Duodenal mucosa (tissue), 2 donors: ENCODE results near the gene FLOT1.
A peak's percentile ranks its signal among the peaks of the same experiment; 100 is the strongest.

Source experiments
- H3K27ac ChIP-seq: one replicate; pipeline ENCODE4 v1.7.0; 2013; ENCODE audit warnings: low read depth, low read length
- H3K27me3 ChIP-seq, 2 donors: one replicate each; pipeline ENCODE4 v1.7.0; 2013; ENCODE audit warnings: low read length in 2 of 2, control low read depth in 1 of 2; ENCODE audit not compliant: insufficient read depth in 2 of 2, control insufficient read depth in 1 of 2
- H3K36me3 ChIP-seq, 2 donors: one replicate each; pipeline ENCODE4 v1.7.0; 2013; ENCODE audit warnings: low read length in 2 of 2, control low read depth in 1 of 2; ENCODE audit not compliant: insufficient read depth in 2 of 2, control insufficient read depth in 1 of 2
- H3K4me1 ChIP-seq, 2 donors: one replicate each; pipeline ENCODE4 v1.7.0; 2013; ENCODE audit warnings: low read length in 2 of 2, control low read depth in 1 of 2; ENCODE audit not compliant: insufficient read depth in 2 of 2, control insufficient read depth in 1 of 2
- H3K4me3 ChIP-seq, 2 donors: one replicate each; pipeline ENCODE4 v1.7.0; 2013; ENCODE audit warnings: low read length in 2 of 2, low read depth in 1 of 2
- H3K9ac ChIP-seq, 2 donors: one replicate each; pipeline ENCODE4 v1.7.0; 2013; ENCODE audit warnings: low read length in 2 of 2, low read depth in 1 of 2
- H3K9me3 ChIP-seq, 2 donors: one replicate each; pipeline ENCODE4 v1.7.0; 2013; ENCODE audit warnings: low read length in 2 of 2, control low read depth in 1 of 2; ENCODE audit not compliant: control insufficient read depth in 1 of 2

FLOT1 gene

DNA sequence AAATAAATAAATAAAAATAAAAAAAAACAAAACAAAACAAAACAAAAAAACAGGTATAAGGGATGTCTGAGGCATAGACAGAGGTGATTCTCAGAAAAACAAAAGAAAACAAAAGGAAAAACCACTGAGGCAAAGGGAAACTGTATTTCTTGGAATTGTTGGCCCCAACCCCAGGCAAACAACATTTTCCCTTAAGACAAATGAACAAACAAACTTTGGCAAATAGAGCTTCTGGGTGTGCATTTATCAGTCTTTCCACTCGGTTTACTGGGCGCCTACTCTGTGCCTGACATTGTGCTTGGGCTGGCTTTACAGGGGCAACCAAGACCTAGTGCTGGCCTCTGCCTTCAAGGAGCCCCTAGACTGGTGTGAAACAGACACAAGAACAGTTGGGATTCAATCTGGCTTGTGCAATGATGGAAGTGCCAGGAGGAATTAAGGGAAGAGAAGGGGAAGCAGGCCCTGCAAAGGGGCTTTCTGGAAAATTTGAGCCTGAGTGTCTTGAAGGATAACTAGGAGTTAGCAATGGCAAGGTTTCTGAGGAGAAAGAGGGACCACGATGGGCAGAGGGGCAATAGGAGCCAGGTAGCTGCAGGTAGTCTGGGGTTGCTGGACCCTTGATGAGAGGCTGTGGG, 35.6 kb upstream of the FLOT1 start:
- no peak overlapping the region for H3K27ac ChIP-seq
- H3K36me3 ChIP-seq: no peaks in the 10 kb centered on the region
- peaks cover 37 to 43% of the 10 kb centered on the region in 2 donors for H3K4me1 ChIP-seq
- no peaks in the 10 kb centered on the region for H3K27me3 ChIP-seq
- no peaks in the 10 kb centered on the region for H3K9me3 ChIP-seq
- no peak overlapping the region for H3K9ac ChIP-seq
- H3K4me3 ChIP-seq: no peak overlapping the region

DNA sequence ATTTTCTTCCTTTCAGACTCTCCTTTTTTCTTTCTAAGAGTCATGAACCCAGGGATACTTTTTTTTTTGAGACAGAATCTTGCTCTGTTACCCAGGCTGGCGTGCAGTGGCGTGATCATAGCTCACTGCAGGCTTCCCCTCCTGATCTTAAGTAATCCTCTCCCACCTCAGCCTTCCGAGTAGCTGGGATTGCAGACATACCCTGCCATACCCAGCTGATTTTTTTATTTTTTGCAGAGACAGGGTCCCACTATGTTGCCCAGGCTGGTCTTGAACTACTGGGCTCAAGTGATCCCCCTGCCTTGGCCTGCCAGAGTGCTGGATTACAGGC, 34.6 kb upstream of the FLOT1 start:
- H3K27ac ChIP-seq: no peak overlapping the region
- no peaks in the 10 kb centered on the region for H3K9me3 ChIP-seq

DNA sequence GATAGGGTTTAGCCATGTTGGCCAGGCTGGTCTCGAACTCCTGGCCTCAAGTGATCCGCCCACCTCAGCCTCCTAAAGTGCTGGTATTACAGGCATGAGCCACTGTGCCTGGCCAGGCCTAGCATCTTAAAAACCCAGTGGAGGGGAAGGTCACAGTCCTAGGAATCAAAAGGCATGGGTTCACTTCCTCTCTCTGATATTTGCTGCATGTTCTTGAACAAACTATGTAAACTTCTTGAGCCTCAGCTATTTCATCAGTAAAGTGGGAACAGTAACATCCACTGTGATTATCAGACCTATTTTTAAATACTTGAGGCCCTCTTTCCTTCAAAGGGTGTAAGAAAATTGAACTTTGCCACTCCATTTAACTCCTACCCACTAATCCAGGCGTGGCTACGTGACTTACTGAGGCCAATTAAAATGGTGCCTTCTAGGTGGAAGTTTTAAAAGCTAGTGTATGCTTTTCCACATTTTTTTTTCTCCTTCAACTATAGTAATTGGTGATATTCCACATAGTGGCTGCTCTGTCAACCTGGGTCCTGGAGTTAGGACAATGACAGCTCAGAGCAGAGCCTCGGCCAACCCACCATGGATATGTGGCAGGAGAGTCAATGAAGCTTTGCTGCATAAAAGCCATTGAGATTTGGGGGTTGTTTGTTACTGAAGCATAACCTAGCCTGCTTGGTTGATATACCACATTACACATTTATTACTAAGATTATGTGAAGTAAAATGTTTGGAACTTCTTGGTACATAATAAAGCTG, 34.1 kb upstream of the FLOT1 start:
- no peak overlapping the region for H3K9ac ChIP-seq
- H3K9me3 ChIP-seq: no peaks in the 10 kb centered on the region
- H3K4me1 ChIP-seq: peaks cover 26 to 31% of the 10 kb centered on the region in 2 donors
- no peak overlapping the region for H3K4me3 ChIP-seq
- H3K36me3 ChIP-seq: no peaks in the 10 kb centered on the region
- no peak overlapping the region for H3K27ac ChIP-seq
- H3K27me3 ChIP-seq: no peaks in the 10 kb centered on the region

More for the DNA sequence above, 34.6 kb upstream of the FLOT1 start:
- no peaks in the 10 kb centered on the region for H3K27me3 ChIP-seq
- peaks cover 31 to 36% of the 10 kb centered on the region in 2 donors for H3K4me1 ChIP-seq
- H3K36me3 ChIP-seq: no peaks in the 10 kb centered on the region
- no peak overlapping the region for H3K9ac ChIP-seq
- H3K4me3 ChIP-seq: no peak overlapping the region

DNA sequence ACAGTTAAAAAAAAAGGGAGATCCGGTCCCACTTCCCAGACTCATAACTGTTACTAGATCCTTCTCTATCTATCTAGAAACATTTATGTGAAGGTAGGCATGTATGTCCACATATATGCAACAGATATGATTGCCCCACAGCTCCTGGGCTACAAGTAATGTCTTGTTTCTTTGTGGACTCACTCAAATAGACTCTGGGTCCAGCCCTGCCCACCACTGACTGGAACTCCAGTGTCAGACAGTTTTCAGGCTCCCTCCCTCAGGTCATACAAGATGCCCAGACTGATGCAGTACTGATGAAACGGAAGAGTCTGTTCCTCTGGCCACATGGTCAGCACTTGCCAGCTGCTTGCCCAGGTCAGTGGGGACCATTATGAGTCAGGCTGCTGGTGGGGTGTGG, 32.6 kb upstream of the FLOT1 start:
- peaks cover 21 to 22% of the 10 kb centered on the region in 2 donors for H3K4me1 ChIP-seq
- H3K36me3 ChIP-seq: no peaks in the 10 kb centered on the region
- no peak overlapping the region for H3K27ac ChIP-seq

DNA sequence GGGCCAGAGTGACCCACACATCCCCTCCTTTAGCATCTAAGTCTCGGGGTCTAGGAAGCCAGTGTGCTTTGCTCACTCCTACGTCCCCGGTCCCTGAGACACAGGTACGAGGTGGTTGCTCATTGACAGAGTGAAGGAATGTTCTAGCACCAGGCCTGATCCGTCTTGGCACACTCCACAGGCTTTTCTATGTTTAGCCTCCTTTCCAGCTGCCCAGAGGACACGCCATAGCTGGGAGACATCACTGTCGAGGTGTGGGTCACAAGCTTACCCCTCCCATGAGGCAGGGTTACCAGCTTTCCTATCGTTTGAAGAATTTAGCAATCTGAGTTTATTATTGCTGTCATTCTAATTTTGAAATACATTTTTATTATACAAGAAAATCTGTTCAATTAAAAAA, 32.2 kb upstream of the FLOT1 start:
- Histone ChIP-seq H3K36me3 (no peaks in the 10 kb centered on the region), H3K4me3 (no peak overlapping the region), H3K9me3 (no peaks in the 10 kb centered on the region), H3K9ac (no peak overlapping the region), H3K4me1 (peaks cover 22 to 24% of the 10 kb centered on the region in 2 donors), H3K27ac (no peak overlapping the region), H3K27me3 (no peaks in the 10 kb centered on the region)

More for the DNA sequence above, 32.6 kb upstream of the FLOT1 start:
- Histone ChIP-seq H3K27me3 (no peaks in the 10 kb centered on the region), H3K4me3 (no peak overlapping the region), H3K9ac (no peak overlapping the region), H3K9me3 (no peaks in the 10 kb centered on the region)

DNA sequence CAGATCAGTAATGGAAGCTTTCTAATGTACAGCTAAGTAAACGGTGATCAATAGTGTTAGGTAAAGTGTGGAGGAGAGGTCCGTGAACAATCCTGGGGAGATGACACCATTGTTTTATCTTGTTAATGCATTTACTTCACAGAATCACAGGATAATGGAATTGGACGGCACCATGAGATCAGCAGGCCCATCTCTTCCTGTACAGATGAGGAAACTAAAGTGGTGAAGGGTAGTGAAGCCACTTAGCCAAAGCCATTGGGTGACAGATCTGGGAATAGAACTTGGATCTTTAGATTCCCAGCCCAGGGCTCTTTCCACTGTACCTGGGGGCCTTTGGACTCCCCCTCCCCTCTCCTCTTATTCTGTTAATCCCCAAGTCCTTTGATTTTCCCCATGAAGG, 28.1 kb upstream of the FLOT1 start:
- Histone ChIP-seq H3K9ac (no peak overlapping the region), H3K27me3 (no peaks in the 10 kb centered on the region), H3K27ac (no peak overlapping the region), H3K36me3 (no peaks in the 10 kb centered on the region), H3K4me1 (peaks cover 17 to 25% of the 10 kb centered on the region in 2 donors), H3K4me3 (no peak overlapping the region), H3K9me3 (no peaks in the 10 kb centered on the region)

DNA sequence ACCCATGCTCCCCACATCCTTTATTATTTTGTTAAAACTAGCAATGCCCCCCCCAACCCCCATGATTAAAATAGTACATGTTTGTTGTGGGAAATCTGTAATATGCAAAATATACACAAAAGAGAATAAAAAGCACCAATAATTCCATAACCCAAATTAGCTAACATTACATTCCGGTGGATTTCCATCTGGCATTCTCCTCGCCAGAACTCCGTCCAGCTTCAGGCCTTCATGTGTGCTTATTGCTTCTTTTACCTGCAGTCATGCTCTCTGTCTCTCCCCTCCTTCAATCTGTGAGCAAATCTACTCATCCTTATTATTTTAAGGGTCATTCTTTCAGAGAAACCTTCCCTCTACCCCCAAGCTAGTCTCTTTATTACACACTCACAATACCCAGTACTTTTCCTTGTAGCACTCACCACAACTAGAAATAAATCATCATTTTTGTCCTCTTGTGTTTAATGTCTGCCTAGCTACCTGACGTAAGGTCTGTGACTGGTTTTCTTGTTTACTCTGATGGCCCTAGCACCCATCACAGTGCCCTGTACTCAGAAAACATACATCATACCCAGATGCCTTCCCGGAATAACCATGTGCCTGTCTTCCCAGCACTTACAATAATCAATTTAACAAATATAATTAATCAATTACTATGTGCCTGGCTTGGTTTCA, 27.5 kb upstream of the FLOT1 start:
- no peaks in the 10 kb centered on the region for H3K36me3 ChIP-seq
- no peak overlapping the region for H3K27ac ChIP-seq
- no peaks in the 10 kb centered on the region for H3K9me3 ChIP-seq
- no peak overlapping the region for H3K9ac ChIP-seq
- no peaks in the 10 kb centered on the region for H3K27me3 ChIP-seq
- peaks cover 17 to 25% of the 10 kb centered on the region in 2 donors for H3K4me1 ChIP-seq
- no peak overlapping the region for H3K4me3 ChIP-seq

DNA sequence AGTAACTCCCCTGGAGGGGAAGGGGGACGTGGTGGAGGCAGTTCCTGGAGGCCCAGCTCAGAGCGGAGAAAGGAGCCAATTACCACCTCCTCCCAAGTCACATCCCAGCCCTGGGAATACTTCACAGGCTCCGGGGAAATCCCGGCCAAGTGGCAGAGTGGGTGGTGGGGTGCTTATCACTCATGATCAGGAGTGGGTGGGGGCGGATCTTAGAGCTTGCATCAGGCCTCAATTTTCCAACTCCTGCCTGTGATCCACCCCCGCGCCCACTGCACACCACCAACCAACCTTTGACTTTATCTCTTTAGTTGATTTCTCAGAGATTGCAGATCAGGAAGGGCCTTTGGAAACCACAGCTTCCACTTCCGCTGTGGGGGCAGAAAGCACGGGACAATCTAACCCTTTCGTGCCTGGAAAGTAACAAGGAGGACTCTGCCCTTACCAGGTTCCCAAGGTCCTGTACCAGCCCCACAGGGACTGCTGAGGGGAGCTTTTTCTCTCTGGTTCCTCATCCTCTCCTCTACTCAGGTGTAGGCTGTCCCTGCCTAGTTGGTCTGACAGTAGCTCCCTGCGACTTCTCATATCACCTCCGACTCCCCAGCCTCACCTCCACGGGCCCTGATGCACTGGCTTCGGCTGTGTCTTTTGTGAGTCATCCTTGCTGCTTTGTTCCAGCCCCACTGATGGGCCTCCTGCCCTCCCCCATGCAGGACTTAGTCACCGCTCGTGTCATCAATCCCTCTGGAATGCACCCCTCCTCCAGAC, 26.8 kb upstream of the FLOT1 start:
- Histone ChIP-seq H3K36me3 (no peaks in the 10 kb centered on the region), H3K4me1 (peaks cover 18 to 27% of the 10 kb centered on the region in 2 donors), H3K27ac (peak overlapping the region; percentile 22), H3K27me3 (no peaks in the 10 kb centered on the region), H3K4me3 (peak overlapping the region in 1 of 2 donors; percentile 31), H3K9me3 (no peaks in the 10 kb centered on the region), H3K9ac (no peak overlapping the region)

DNA sequence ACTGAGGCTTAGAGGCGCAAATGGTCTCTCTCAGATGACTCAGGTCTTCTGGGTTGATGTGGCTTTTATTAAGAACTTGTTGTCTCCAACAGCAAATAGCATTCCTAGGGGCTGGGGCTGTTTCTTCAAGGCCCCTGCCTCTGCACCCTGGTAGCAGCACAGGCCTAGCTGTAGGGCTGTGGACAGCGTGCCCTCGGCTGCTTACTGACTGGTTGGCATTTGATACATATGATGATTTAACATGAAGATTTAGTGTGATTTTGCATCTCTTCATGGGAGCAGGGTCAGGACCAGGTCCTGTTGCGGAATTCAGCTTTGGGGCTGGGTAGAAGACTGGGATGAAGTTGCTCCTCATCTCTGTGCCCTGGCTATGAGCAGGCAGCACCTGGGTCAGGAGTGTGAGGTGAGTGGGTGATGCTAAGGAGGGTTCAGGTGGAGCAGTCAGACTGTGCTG, 26.2 kb upstream of the FLOT1 start:
- Histone ChIP-seq H3K36me3 (no peaks in the 10 kb centered on the region), H3K27ac (no peak overlapping the region), H3K4me1 (peaks cover 24 to 33% of the 10 kb centered on the region in 2 donors), H3K9me3 (no peaks in the 10 kb centered on the region), H3K27me3 (no peaks in the 10 kb centered on the region), H3K9ac (no peak overlapping the region), H3K4me3 (peak overlapping the region in 1 of 2 donors; percentile 31)

DNA sequence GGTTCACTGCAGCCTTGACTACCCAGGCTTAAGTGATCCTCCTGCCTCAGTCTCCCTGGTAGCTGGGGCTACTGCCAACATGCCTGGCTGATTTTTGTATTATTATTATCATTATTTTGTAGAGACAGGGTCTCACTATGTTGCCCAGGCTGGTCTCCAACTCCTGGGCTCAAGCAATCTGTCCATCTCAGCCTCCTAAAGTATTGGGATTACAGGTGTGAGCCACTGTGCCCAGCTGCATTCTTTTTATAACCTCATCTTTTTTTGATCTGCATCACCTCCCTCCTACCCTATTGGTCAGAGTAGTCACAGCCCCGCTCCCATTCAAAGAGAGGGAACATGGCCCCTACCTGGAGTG, 25.4 kb upstream of the FLOT1 start:
- Histone ChIP-seq H3K4me3 (no peak overlapping the region), H3K4me1 (peaks cover 29 to 37% of the 10 kb centered on the region in 2 donors), H3K9ac (no peak overlapping the region), H3K36me3 (no peaks in the 10 kb centered on the region), H3K9me3 (no peaks in the 10 kb centered on the region), H3K27ac (no peak overlapping the region), H3K27me3 (no peaks in the 10 kb centered on the region)
